Peyer's patch (tissue), 4 donors: Measurements from ENCODE around the gene SLC25A29. TPM values are rescaled to one million over a fixed set of nuclear protein-coding genes. Genes with fewer than 3 reads are reported as not detected.

ENCODE experiments used
- DNase-seq, 3 donors: peaks; one replicate each; pipeline ENCODE4 v3.0.0-alpha.2; 2017 to 2019
- H3K27ac ChIP-seq, 4 donors: fragments of 200-600 bp; sonication (generic); one replicate each; pipeline ENCODE4 v1.5.1; 2016 to 2019
- H3K27me3 ChIP-seq, 2 donors: fragments of 200-600 bp; sonication (generic); one replicate each; pipeline ENCODE4 v1.5.1; 2019
- H3K36me3 ChIP-seq, 3 donors: fragments of 200-600 bp; sonication (generic); one replicate each; pipeline ENCODE4 v1.5.1; 2016 to 2019
- H3K4me1 ChIP-seq, 4 donors: fragments of 200-600 bp; sonication (generic); one replicate each; pipeline ENCODE4 v1.5.1; 2016 to 2019
- H3K4me3 ChIP-seq, 4 donors: fragments of 200-600 bp; sonication (generic); 1 replicate in 3 of 4; 2 replicates in 1 of 4; pipeline ENCODE4 v1.5.1; 2016 to 2019; ENCODE audit warnings: mild to moderate bottlenecking in 1 of 4
- H3K9me3 ChIP-seq, 4 donors: fragments of 200-600 bp; sonication (generic); one replicate each; pipeline ENCODE4 v1.5.1; 2016 to 2019; ENCODE audit warnings: mild to moderate bottlenecking in 1 of 4
- CTCF ChIP-seq, 6 experiments: fragments of 450-650 bp in 4 of 6; fragments of 200-600 bp in 2 of 6; sonication (generic) in 1 of 6; IDR thresholded peaks; one replicate each; pipeline ENCODE4 v1.5.1; 2017 to 2019; ENCODE audit warnings: antibody characterized with exemption in 6 of 6, mild to moderate bottlenecking in 3 of 6, moderate library complexity in 1 of 6
- POLR2A ChIP-seq, 2 donors: fragments of 450-650 bp; IDR thresholded peaks; one replicate each; pipeline ENCODE4 v1.5.1; 2017; ENCODE audit warnings: antibody characterized with exemption in 2 of 2, mild to moderate bottlenecking in 2 of 2, moderate library complexity in 2 of 2
- total RNA-seq, 4 donors: library from RNA; depleted of rRNA; stranded (reverse); fragments of >200 nt; gene quantifications; one replicate each; pipeline ENCODE4 v1.1.0, GENCODE V29; 2016

The SLC25A29 gene
- total RNA-seq, 4 donors from 2014 or later: 11.0 to 74.5 (median 32.0) TPM

- no peak overlapping the region for H3K27ac ChIP-seq
Measured at GRCh38 chr14:100294213-100294962, 11.9 kb downstream of the SLC25A29 start.

GRCh38 chr14:100293497-100294212 lies 12.6 kb downstream of the SLC25A29 start:
- Histone ChIP-seq H3K4me1 (peaks cover 0 to 24% (median 8%) of the 10 kb centered on the region in 4 donors), H3K27me3 (no peaks in the 10 kb centered on the region), H3K9me3 (no peaks in the 10 kb centered on the region), H3K36me3 (peaks cover 0 to 17% (median 0%) of the 10 kb centered on the region in 3 donors), H3K4me3 (no peak overlapping the region), H3K27ac (no peak overlapping the region)
- TF ChIP-seq CTCF (IDR thresholded peaks at IDR 0.05) (no peak), POLR2A (IDR thresholded peaks at IDR 0.05) (no peak)
- DNase-seq: no peak

More at GRCh38 chr14:100294213-100294962, 11.9 kb downstream of the SLC25A29 start:
- no peak overlapping the region for H3K4me3 ChIP-seq
- H3K9me3 ChIP-seq: no peaks in the 10 kb centered on the region
- no peaks in the 10 kb centered on the region for H3K27me3 ChIP-seq
- no peak for TF ChIP-seq CTCF (IDR thresholded peaks at IDR 0.05)
- no peak for TF ChIP-seq POLR2A (IDR thresholded peaks at IDR 0.05)
- H3K36me3 ChIP-seq: peaks cover 0 to 17% (median 0%) of the 10 kb centered on the region in 3 donors
- no peak for DNase-seq
- peaks cover 0 to 24% (median 8%) of the 10 kb centered on the region in 4 donors for H3K4me1 ChIP-seq

GRCh38 chr14:100292776-100293461 lies 13.3 kb downstream of the SLC25A29 start:
- H3K4me3 ChIP-seq: no peak overlapping the region
- H3K4me1 ChIP-seq: peaks cover 0 to 21% (median 7%) of the 10 kb centered on the region in 4 donors
- H3K27ac ChIP-seq: no peak overlapping the region
- H3K27me3 ChIP-seq: no peaks in the 10 kb centered on the region
- peaks cover 0 to 17% (median 0%) of the 10 kb centered on the region in 3 donors for H3K36me3 ChIP-seq
- DNase-seq: peak in 1 of 3 donors; percentile 41
- H3K9me3 ChIP-seq: no peaks in the 10 kb centered on the region
- TF ChIP-seq CTCF (IDR thresholded peaks at IDR 0.05) (no peak), POLR2A (IDR thresholded peaks at IDR 0.05) (no peak)

GRCh38 chr14:100292301-100292775 lies 13.9 kb downstream of the SLC25A29 start:
- Histone ChIP-seq H3K4me1 (peaks cover 0 to 15% (median 2%) of the 10 kb centered on the region in 4 donors), H3K27ac (no peak overlapping the region), H3K4me3 (no peak overlapping the region), H3K9me3 (no peaks in the 10 kb centered on the region), H3K36me3 (peaks cover 0 to 17% (median 0%) of the 10 kb centered on the region in 3 donors), H3K27me3 (no peaks in the 10 kb centered on the region)
- TF ChIP-seq CTCF (IDR thresholded peaks at IDR 0.05) (no peak), POLR2A (IDR thresholded peaks at IDR 0.05) (no peak)
- peak in 1 of 3 donors; percentile 30 for DNase-seq

- H3K4me3 ChIP-seq: no peak overlapping the region
- TF ChIP-seq CTCF (IDR thresholded peaks at IDR 0.05): no peak
- TF ChIP-seq POLR2A (IDR thresholded peaks at IDR 0.05): no peak
- no peaks in the 10 kb centered on the region for H3K9me3 ChIP-seq
- H3K36me3 ChIP-seq: peaks cover 0 to 17% (median 0%) of the 10 kb centered on the region in 3 donors
- peaks cover 0 to 8% (median 0%) of the 10 kb centered on the region in 4 donors for H3K4me1 ChIP-seq
- peak in 1 of 3 donors; percentile 42 for DNase-seq
- H3K27me3 ChIP-seq: no peaks in the 10 kb centered on the region
- no peak overlapping the region for H3K27ac ChIP-seq
Measured at GRCh38 chr14:100291305-100292075, 14.8 kb downstream of the SLC25A29 start.
